GM23338 (cell line): Measurements from ENCODE around the gene PLCH2. TPM values are rescaled to one million over a fixed set of nuclear protein-coding genes. Genes with fewer than 3 reads are reported as not detected.

ENCODE experiments used
- ATAC-seq: fragments of 200-7000 bp; cut with Tn5 transposase; 3 replicates; pipeline ENCODE4 v1.9.1; 2020
- DNase-seq: peaks from one replicate; pipeline ENCODE4 v3.0.0-alpha.2; 2015; ENCODE audit warnings: low spot score
- H2AFZ ChIP-seq: fragments of 200-600 bp; sonication (generic); 2 replicates; pipeline ENCODE4 v1.8.0; 2016; ENCODE audit warnings: antibody characterized with exemption, mild to moderate bottlenecking, moderate library complexity
- H3F3A ChIP-seq: fragments of 200-600 bp; sonication (generic); replicated peaks from 2 replicates; pipeline ENCODE4 v1.8.0; 2017; ENCODE audit warnings: antibody characterized with exemption, mixed run types, low read depth
- H3K27ac ChIP-seq: fragments of 200-600 bp; sonication (generic); 2 replicates; pipeline ENCODE4 v1.6.1; 2016; ENCODE audit warnings: low read depth
- H3K27me3 ChIP-seq: fragments of 200-600 bp; sonication (generic); 2 replicates; pipeline ENCODE4 v1.8.0; 2016; ENCODE audit warnings: mild to moderate bottlenecking, mixed run types, moderate library complexity; ENCODE audit not compliant: insufficient read depth
- H3K36me3 ChIP-seq: fragments of 200-600 bp; sonication (generic); 2 replicates; pipeline ENCODE4 v1.8.0; 2016; ENCODE audit warnings: mild to moderate bottlenecking; ENCODE audit not compliant: insufficient read depth
- H3K4me1 ChIP-seq: fragments of 200-600 bp; sonication (generic); 2 replicates; pipeline ENCODE4 v1.8.0; 2016; ENCODE audit warnings: mild to moderate bottlenecking, moderate library complexity; ENCODE audit not compliant: insufficient read depth
- H3K4me2 ChIP-seq: fragments of 200-600 bp; sonication (generic); 2 replicates; pipeline ENCODE4 v1.7.1; 2017; ENCODE audit warnings: mixed run types
- H3K4me3 ChIP-seq: fragments of 200-600 bp; sonication (generic); 2 replicates; pipeline ENCODE4 v1.6.1; 2016; ENCODE audit warnings: mixed run types
- H3K79me2 ChIP-seq: fragments of 200-600 bp; sonication (generic); replicated peaks from 2 replicates; pipeline ENCODE4 v1.8.0; 2017; ENCODE audit warnings: mild to moderate bottlenecking; ENCODE audit not compliant: insufficient read depth
- H3K9me2 ChIP-seq: fragments of 200-600 bp; sonication (generic); 2 replicates; pipeline ENCODE4 v1.8.0; 2017; ENCODE audit not compliant: insufficient read depth
- H4K20me1 ChIP-seq: fragments of 200-600 bp; sonication (generic); replicated peaks from 2 replicates; pipeline ENCODE4 v1.8.0; 2017; ENCODE audit warnings: mild to moderate bottlenecking; ENCODE audit not compliant: insufficient read depth
- H3K27ac Mint-ChIP-seq: 2 replicates; pipeline ENCODE4 v1.8.0; 2020; ENCODE audit warnings: inconsistent platforms, mild to moderate bottlenecking, moderate library complexity, mixed read lengths
- H3K27me3 Mint-ChIP-seq: 3 replicates; pipeline ENCODE4 v1.8.0; 2022; ENCODE audit warnings: low read depth, mild to moderate bottlenecking, moderate library complexity, mixed read lengths, inconsistent platforms; ENCODE audit not compliant: insufficient read depth, poor library complexity
- H3K36me3 Mint-ChIP-seq: 3 replicates; pipeline ENCODE4 v1.8.0; 2021; ENCODE audit warnings: low read depth, mild to moderate bottlenecking, inconsistent platforms, moderate library complexity, mixed read lengths
- H3K4me1 Mint-ChIP-seq: 3 replicates; pipeline ENCODE4 v1.8.0; 2020; ENCODE audit warnings: mild to moderate bottlenecking, inconsistent platforms, mixed read lengths
- H3K4me3 Mint-ChIP-seq: 3 replicates; pipeline ENCODE4 v1.8.0; 2021; ENCODE audit warnings: moderate library complexity, mild to moderate bottlenecking, inconsistent platforms, mixed read lengths
- H3K9me3 Mint-ChIP-seq: 3 replicates; pipeline ENCODE4 v1.8.0; 2020; ENCODE audit warnings: moderate library complexity, mild to moderate bottlenecking, inconsistent platforms, mixed read lengths
- CREB1 ChIP-seq: fragments of 250-450 bp; sonication (Bioruptor Pico); IDR thresholded peaks from 2 replicates; pipeline ENCODE4 v1.5.0; 2020; ENCODE audit warnings: low read depth, mild to moderate bottlenecking, moderate library complexity
- CTCF ChIP-seq, 2 experiments: fragments of 200-600 bp in 1 of 2; sonication (generic) in 1 of 2; conservative IDR thresholded peaks; 2 replicates each; pipeline versions ENCODE4 v1.5.1 to v1.6.1; 2016 to 2017; ENCODE audit warnings: antibody characterized with exemption in 2 of 2, low read depth in 2 of 2, mild to moderate bottlenecking in 2 of 2, moderate library complexity in 1 of 2
- ETS1 ChIP-seq: IDR thresholded peaks from 2 replicates; pipeline ENCODE4 v1.6.1; 2016; ENCODE audit warnings: antibody characterized with exemption
- EZH2 ChIP-seq: fragments of 200-600 bp; sonication (generic); IDR thresholded peaks from one replicate; pipeline ENCODE4 v1.8.0; 2017; ENCODE audit warnings: antibody characterized with exemption, mild to moderate bottlenecking, low read depth; ENCODE audit not compliant: unreplicated experiment
- EZH2phosphoT487 ChIP-seq: fragments of 200-600 bp; sonication (generic); IDR thresholded peaks from one replicate; pipeline ENCODE4 v1.8.1; 2018; ENCODE audit warnings: antibody characterized with exemption; ENCODE audit not compliant: unreplicated experiment
- JUNB ChIP-seq: IDR thresholded peaks from one replicate; pipeline ENCODE4 v1.6.1; 2016; ENCODE audit warnings: antibody characterized with exemption; ENCODE audit not compliant: unreplicated experiment
- NANOG ChIP-seq: IDR thresholded peaks from 2 replicates; pipeline ENCODE4 v1.6.1; 2016; ENCODE audit warnings: antibody characterized with exemption, borderline replicate concordance
- POLR2AphosphoS5 ChIP-seq: IDR thresholded peaks from 2 replicates; pipeline ENCODE4 v1.6.1; 2016; ENCODE audit warnings: antibody characterized with exemption, low read depth
- REST ChIP-seq: IDR thresholded peaks from one replicate; pipeline ENCODE4 v1.6.1; 2018; ENCODE audit warnings: antibody characterized with exemption; ENCODE audit not compliant: unreplicated experiment
- STAT1 ChIP-seq: IDR thresholded peaks from one replicate; pipeline ENCODE4 v1.6.1; 2016; ENCODE audit warnings: antibody characterized with exemption; ENCODE audit not compliant: unreplicated experiment
- ZNF331 ChIP-seq: fragments of 250-450 bp; sonication (Bioruptor Pico); IDR thresholded peaks from 2 replicates; pipeline ENCODE4 v1.5.0; 2020; ENCODE audit warnings: low read depth, mild to moderate bottlenecking, moderate library complexity
- polyA plus RNA-seq: library from polyadenylated mRNA; unstranded; fragments of >200 nt; fragmentation: Nextera tagmentation; extraction: Ambion mirVana; gene quantifications from 2 replicates; pipeline ENCODE4 v1.2.1, GENCODE V29; 2016
- total RNA-seq: library from RNA; depleted of rRNA; stranded (reverse); fragments of >200 nt; shearing (Covaris generic); gene quantifications from 2 replicates; pipeline ENCODE4 v1.2.3, GENCODE V29; 2014

The PLCH2 gene
- total and polyA plus RNA-seq, 2 experiments from 2014 or later: 0.31 TPM; not detected in 1

GRCh38 chr1:2460996-2461751, 14.9 kb upstream of the PLCH2 start (continued):
- no peak for TF ChIP-seq REST
- no peak for TF ChIP-seq ZNF331 (CRISPR knock-in tag)
- no peak for TF ChIP-seq CREB1
- no peak for TF ChIP-seq CTCF (conservative IDR thresholded peaks at IDR 0.05; ENCODE audit: low read depth in 2 of 2)

GRCh38 chr1:2462819-2463218, 13.3 kb upstream of the PLCH2 start:
- H3K4me3 Mint-ChIP-seq: no peak overlapping the region
- H3K4me1 ChIP-seq: no peaks in the 10 kb centered on the region
- TF ChIP-seq EZH2phosphoT487 (no peak), POLR2AphosphoS5 (no peak), JUNB (no peak), ETS1 (no peak), STAT1 (no peak), NANOG (no peak), REST (no peak), CREB1 (no peak), CTCF (conservative IDR thresholded peaks at IDR 0.05; ENCODE audit: low read depth in 2 of 2) (no peak), EZH2 (no peak), ZNF331 (CRISPR knock-in tag) (no peak)

More at GRCh38 chr1:2462819-2463218, 13.3 kb upstream of the PLCH2 start:
- Histone ChIP-seq H3K4me3 (no peak overlapping the region), H3K27me3 (no peaks in the 10 kb centered on the region), H3K27ac (no peak overlapping the region), H3F3A (no peaks in the 10 kb centered on the region), H3K36me3 (no peaks in the 10 kb centered on the region), H3K4me2 (no peak overlapping the region), H3K79me2 (no peaks in the 10 kb centered on the region), H4K20me1 (no peaks in the 10 kb centered on the region), H2AFZ (no peak overlapping the region), H3K9me2 (no peaks in the 10 kb centered on the region)
- DNase-seq: no peak
- no peak for ATAC-seq
- Mint-ChIP-seq H3K9me3 (no peaks in the 10 kb centered on the region), H3K27ac (no peak overlapping the region), H3K36me3 (no peaks in the 10 kb centered on the region), H3K27me3 (peaks cover 2% of the 10 kb centered on the region), H3K4me1 (no peaks in the 10 kb centered on the region)
